Measurements from ENCODE around the gene ASIC3.
"Not testable (repeated sequence)": the region's sequence is repeated elsewhere in the genome, so short reads cannot be mapped to it uniquely, and the experiment has no call there.

The ASIC3 gene

DNA sequence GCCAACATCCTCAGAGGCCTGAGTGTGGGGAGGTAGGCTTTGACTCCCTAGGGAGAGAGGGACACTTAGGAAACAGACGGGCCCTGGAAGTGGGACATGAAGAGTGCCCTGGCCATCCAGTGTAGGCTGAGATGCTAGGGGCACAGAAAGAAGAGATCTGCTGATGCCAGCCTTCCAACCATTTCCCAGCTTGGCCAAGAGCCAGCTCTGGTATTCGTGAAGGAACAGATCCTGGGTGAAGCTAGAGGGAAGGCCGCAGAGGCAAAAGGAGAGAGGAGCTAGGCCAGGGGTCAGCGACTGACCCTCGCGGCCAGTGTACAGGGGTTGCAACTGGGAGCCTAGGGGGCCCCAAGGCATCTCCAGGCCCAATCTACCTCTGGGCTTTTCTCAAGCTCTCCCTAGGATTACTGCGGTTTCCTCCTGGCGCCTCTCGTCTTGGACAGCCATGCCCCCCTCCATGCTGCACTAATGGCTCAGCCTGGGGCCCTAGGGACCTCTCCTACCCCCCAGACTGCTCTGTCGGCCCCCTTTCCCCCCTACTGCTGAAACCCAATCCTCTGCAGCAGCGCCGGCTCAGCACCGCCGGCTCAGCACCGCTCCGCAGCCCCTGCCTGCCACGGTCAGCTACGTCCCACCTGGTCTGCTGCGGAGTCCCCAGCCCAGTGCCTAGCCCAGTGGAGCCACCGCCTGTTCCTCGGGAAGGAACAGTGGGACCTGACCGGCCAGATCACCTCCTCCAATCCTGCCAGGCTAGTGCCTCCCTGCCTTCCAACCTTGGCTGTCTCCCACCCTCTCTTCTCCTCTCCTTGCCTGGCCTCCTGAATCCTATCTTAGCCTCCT is at the start of gene ASIC3:
ASIC3 (plus strand) TSS at position 556 of the 840 bp plus-strand sequence. CDS start 355 bp downstream, outside the sequence.
- no peak for DNase-seq

DNA sequence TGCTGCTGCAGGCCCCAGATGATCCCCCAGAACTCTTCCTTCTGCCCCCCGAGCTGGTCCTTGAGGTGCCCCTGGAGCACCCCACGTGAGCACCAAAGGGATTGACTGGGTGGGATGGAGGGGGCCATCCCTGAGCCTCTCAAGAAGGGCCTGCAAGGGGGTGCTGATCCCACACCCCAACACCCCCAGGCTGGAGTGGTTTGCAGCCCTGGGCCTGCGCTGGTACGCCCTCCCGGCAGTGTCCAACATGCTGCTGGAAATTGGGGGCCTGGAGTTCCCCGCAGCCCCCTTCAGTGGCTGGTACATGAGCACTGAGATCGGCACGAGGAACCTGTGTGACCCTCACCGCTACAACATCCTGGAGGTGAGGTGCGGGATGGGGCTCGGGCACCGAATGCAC is 49.3 kb upstream of the ASIC3 start:
- DNase-seq: no peak

DNA sequence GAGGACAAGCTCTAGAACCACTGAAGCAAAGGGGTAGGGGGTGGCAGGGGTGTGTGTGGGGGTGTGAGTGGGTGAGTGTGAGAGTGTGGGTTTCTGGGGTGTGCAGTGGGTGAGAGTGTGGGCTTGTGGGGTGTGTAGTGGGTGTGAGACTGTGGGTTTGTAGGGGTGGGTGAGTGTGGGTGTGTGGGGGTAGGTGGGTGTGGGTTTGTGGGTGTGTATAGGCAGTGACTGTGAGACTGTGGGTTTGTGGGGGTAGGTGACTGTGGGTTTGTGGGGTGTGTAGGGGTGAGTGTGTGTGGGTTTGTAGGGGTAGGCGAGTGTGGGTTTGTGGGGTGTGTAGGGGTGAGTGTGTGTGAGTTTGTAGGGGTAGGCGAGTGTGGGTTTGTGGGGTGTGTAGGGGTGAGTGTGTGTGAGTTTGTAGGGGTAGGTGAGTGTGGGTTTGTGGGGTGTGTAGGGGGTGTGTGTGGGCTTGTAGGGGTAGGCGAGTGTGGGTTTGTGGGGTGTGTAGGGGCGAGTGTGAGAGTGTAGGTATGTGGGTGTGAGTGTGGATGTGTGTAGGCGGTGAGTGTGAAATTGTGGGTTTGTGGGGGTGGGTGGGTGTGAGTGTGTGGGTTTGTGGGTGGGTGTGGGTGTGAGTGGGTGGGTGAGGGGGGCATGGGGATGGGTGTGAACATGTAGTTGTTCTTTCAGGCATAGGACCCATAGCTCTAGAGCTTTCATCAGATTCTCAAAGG is 48.7 kb upstream of the ASIC3 start:
- no peak for DNase-seq

GRCh38 chr7:151000897-151001495 is 47.3 kb upstream of the ASIC3 start:
- DNase-seq: no peak

- no peak for DNase-seq
These were observed 46.8 kb upstream of the ASIC3 start for GRCh38 chr7:151001546-151001945.

DNA sequence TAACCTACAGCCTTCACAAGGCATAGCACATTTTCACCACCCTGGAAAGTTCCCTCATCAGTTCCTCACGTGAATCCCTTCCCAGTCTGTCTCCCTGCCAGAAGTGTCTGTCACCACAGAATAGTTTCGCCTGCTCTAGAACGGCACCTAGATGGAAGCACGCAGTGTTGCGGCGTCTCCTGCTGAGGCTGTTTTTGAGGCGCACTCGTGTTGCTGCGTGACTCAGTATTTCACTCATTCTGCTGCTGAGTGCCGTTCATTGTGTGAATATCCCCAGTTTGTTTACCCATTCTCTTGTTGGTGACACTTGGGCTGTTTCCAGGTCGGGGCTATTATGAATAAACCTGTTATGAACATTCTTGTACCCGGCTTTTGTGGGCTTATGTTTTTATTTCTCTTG is 44.8 kb upstream of the ASIC3 start:
- DNase-seq: no peak

DNA sequence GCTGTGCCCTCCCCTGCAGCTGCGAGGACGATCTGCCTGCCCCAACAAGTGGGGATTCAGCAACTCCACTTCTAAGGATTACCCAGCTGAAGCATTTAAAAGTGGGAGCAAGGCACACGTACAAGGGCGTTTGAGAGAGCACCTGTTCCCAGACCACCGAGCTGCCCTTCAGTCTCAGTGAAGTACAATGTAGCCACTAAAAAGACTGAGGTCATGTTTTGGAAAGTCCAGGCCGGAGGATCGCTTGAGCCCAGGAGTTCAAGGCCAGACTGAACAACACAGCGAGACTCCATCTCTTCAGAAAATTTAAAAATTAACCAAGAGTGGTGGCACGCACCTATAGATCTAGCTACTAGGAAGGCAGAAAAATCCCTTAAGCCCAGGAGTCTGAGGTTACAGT is 42.8 kb upstream of the ASIC3 start:
- DNase-seq: no peak

GRCh38 chr7:151006590-151007300 is 41.6 kb upstream of the ASIC3 start:
- no peak for DNase-seq

- no peak for DNase-seq
These were observed 40.8 kb upstream of the ASIC3 start for GRCh38 chr7:151007469-151007898.

- DNase-seq: no peak
These were observed 40.2 kb upstream of the ASIC3 start for GRCh38 chr7:151008143-151008510.

- DNase-seq: no peak
These were observed 39.6 kb upstream of the ASIC3 start for GRCh38 chr7:151008511-151009323.

DNA sequence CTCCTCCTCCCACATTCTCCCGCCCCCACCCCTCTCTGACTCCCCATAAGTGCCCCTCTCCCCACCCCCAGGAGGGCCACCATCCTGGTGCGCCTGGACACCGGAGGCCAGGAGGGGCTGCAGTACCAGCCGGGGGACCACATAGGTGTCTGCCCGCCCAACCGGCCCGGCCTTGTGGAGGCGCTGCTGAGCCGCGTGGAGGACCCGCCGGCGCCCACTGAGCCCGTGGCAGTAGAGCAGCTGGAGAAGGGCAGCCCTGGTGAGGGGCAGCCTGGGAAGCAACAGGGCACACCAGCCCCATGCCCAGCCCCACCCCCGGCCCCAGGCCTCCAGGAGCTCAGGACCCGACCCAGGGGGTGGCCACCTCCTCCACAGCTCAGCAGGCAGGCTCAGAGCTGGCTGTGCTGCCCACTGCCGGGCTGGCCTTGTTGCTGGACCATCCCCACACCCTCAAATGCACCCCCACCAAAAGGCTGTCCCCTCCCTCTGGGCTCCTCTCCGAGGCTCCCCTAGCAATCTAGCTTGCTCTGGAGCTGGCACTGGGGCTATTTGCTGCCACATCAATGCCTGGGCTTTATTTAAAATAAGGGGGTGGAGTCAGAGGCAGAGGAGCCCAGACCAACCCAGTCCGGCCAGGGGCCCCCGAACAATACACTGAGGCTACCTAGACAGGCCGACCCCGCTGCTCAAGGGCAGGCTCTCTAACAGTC is 38.8 kb upstream of the ASIC3 start:
- no peak for DNase-seq

- no peak for DNase-seq
These were observed 38.4 kb upstream of the ASIC3 start for GRCh38 chr7:151010037-151010306.

DNA sequence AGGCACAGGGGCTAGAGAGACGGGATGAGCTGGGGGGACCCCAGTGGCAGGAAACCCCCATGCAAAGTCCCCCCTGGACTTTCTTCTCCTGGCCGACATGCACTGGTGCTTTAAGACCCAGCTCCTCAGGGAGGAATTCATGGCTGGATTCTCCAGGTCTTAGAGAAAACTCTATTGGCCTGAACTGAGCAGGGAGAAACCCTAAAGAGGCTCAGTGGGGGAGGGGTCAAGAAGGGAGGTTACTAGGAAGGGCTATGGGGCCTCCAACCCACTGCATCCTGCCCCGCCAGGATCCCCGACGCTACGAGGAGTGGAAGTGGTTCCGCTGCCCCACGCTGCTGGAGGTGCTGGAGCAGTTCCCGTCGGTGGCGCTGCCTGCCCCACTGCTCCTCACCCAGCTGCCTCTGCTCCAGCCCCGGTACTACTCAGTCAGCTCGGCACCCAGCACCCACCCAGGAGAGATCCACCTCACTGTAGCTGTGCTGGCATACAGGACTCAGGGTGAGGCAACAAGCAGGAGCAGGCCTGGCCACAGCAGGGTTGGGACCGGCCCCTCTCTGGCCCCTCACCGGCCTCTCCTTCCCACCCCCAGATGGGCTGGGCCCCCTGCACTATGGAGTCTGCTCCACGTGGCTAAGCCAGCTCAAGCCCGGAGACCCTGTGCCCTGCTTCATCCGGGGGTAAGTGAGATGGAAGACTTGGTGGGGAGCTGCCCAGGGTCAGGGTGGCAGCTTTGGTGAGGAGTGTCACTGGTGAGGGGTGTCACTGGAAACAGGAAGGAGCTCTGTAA is 37.8 kb upstream of the ASIC3 start:
- no peak for DNase-seq

GRCh38 chr7:151011097-151011409 is 37.3 kb upstream of the ASIC3 start:
- no peak for DNase-seq

- not testable (repeated sequence) for DNase-seq
These were observed 36.7 kb upstream of the ASIC3 start for GRCh38 chr7:151011616-151012015.

- no peak for DNase-seq
These were observed 36.2 kb upstream of the ASIC3 start for GRCh38 chr7:151012031-151012692.

DNA sequence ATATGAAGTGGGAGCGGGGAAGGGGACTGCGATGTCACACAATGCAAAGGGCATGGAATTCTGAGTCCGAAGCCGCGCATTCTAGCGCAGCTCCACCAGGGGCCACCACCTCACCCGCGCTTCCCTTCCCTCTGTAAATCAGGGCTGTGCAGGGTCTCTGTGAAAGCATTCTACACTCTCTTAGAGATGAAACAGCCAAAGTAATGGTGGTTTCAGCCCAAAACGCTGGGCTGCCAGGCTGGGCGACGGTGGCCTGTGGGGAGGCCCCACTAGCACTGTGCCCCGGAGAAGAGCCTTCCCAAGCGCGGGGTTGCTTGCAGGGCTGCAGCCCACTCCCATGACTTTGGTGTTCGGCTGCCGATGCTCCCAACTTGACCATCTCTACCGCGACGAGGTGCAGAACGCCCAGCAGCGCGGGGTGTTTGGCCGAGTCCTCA is 35.4 kb upstream of the ASIC3 start:
- no peak for DNase-seq

DNA sequence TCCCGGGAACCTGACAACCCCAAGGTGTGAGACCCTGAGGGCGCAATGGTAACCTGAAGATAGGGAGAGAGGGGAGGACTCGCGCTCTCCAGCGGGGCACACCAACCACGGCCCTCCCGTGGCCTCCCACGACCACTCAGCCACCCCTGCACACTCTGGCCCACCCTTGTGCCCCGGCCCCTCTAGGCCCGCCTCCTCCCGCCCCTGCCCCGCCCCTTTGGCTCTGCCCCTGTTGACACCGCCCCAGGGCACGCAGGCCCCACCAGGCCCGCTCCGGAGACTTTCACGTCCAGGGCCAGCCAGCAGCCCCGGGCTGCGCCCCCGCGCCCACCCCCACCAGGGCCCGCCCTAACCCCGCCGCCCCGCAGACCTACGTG is 35.0 kb upstream of the ASIC3 start:
- DNase-seq: no peak

GRCh38 chr7:151013733-151014497 is 34.4 kb upstream of the ASIC3 start:
- no peak for DNase-seq
